Hepatocyte (in vitro differentiated cells): ENCODE measurements around the gene SHROOM3. TPM values are rescaled to one million over a fixed set of nuclear protein-coding genes. Genes with fewer than 3 reads are reported as not detected.

Source experiments
- DNase-seq: peaks from one replicate; pipeline ENCODE4 v3.0.0-alpha.2; 2016; ENCODE audit warnings: low spot score
- H2AFZ ChIP-seq: fragments of 200-600 bp; sonication (generic); 2 replicates; pipeline ENCODE4 v1.6.0; 2016; ENCODE audit warnings: antibody characterized with exemption, mild to moderate bottlenecking
- H3K27ac ChIP-seq: fragments of 200-600 bp; sonication (generic); 2 replicates; pipeline ENCODE4 v1.5.1; 2016; ENCODE audit warnings: mild to moderate bottlenecking
- H3K27me3 ChIP-seq: fragments of 200-600 bp; sonication (generic); 2 replicates; pipeline ENCODE4 v1.6.1; 2016
- H3K36me3 ChIP-seq: fragments of 200-600 bp; sonication (generic); replicated peaks from 2 replicates; pipeline ENCODE4 v1.5.1; 2016; ENCODE audit warnings: low read depth; ENCODE audit not compliant: insufficient read depth
- H3K4me1 ChIP-seq: fragments of 200-600 bp; sonication (generic); 2 replicates; pipeline ENCODE4 v1.5.1; 2016; ENCODE audit warnings: mild to moderate bottlenecking, moderate library complexity; ENCODE audit not compliant: insufficient read depth
- H3K4me2 ChIP-seq: fragments of 200-600 bp; sonication (generic); 2 replicates; pipeline ENCODE4 v1.6.0; 2016
- H3K4me3 ChIP-seq: fragments of 200-600 bp; sonication (generic); 2 replicates; pipeline ENCODE4 v1.5.1; 2016; ENCODE audit warnings: mild to moderate bottlenecking
- H3K79me2 ChIP-seq: fragments of 200-600 bp; sonication (generic); 2 replicates; pipeline ENCODE4 v1.6.0; 2017; ENCODE audit warnings: mild to moderate bottlenecking
- H3K9me2 ChIP-seq: fragments of 200-600 bp; sonication (generic); replicated peaks from 2 replicates; pipeline ENCODE4 v1.6.0; 2017; ENCODE audit warnings: mild to moderate bottlenecking; ENCODE audit not compliant: insufficient read depth
- H3K9me3 ChIP-seq: fragments of 200-600 bp; sonication (generic); 2 replicates; pipeline ENCODE4 v1.5.1; 2016; ENCODE audit warnings: low read depth, mild to moderate bottlenecking
- H4K20me1 ChIP-seq: fragments of 200-600 bp; sonication (generic); 2 replicates; pipeline ENCODE4 v1.6.0; 2016; ENCODE audit warnings: mild to moderate bottlenecking; ENCODE audit not compliant: insufficient read depth, poor library complexity, severe bottlenecking
- EZH2 ChIP-seq: fragments of 200-600 bp; sonication (generic); IDR thresholded peaks from 2 replicates; pipeline ENCODE4 v1.6.1; 2016; ENCODE audit warnings: antibody characterized with exemption, mild to moderate bottlenecking, borderline replicate concordance
- EZH2phosphoT487 ChIP-seq: fragments of 200-600 bp; sonication (generic); IDR thresholded peaks from one replicate; pipeline ENCODE4 v1.6.1; 2018; ENCODE audit warnings: antibody characterized with exemption, mild to moderate bottlenecking, low read depth, moderate library complexity; ENCODE audit not compliant: unreplicated experiment, severe bottlenecking
- WGBS: methylation state at CpG from one replicate; pipeline ENCODE4 v1.1.6; 2016; ENCODE audit warnings: low lambda C conversion rate; ENCODE audit errors: missing lambda C conversion rate; 5-methylcytosine and 5-hydroxymethylcytosine counted together
- polyA plus RNA-seq: library from polyadenylated mRNA; unstranded; fragments of >200 nt; fragmentation: Nextera tagmentation; extraction: Ambion mirVana; gene quantifications from 2 replicates; pipeline ENCODE4 v1.2.1, GENCODE V29; 2016
- total RNA-seq: library from RNA; depleted of rRNA; stranded (reverse); fragments of >200 nt; gene quantifications from 2 replicates; pipeline ENCODE4 v1.2.3, GENCODE V29; 2014
- TF ChIP-seq, protein P1 (sequence below): fragments of 200-600 bp; sonication (generic); IDR thresholded peaks from 2 replicates; pipeline ENCODE4 v1.5.1; 2016; ENCODE audit warnings: antibody characterized with exemption, mild to moderate bottlenecking; ENCODE audit not compliant: poor library complexity

The SHROOM3 gene
- total and polyA plus RNA-seq, 2 experiments from 2014 or later = 35.0 to 63.1 TPM

DNA sequence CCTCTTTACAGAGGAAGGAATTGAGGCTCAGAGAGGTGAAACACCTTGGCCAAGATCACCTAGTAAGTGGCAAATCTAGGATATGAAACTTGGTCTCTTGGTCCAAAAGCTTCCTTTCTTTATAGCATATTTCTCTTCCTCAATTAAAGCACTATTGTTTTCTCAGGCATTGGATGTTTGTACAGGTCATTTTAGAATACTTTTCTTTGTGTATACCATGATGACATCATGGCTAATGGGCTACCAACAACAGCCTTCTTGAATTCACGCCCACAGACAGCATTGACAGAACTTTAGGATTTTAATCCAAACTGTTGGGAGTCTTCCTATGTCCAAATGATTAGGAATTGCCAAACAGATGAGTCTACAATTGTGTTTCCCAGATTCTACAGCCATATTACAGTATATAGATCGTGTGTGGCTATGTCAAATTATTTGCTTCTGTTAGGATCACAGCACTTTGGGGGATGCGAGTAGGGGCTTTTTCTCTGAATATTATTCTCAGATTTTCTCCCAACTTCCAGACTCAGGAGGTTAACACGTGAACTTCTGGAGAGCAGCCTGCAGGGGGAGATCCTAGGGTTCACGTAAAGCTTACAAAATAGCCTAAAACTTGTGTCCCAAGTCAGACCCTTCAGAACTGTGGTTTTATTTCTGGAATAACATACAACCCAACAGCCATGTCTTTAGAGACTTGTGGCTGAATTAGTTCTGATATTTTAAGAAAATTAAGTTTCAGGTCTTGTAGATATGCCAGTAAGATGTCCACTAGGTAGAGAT, 191.8 kb downstream of the SHROOM3 start:
- H3K27me3 ChIP-seq = no peaks in the 10 kb centered on the region
- no peak for DNase-seq
- peaks cover 23% of the 10 kb centered on the region for H3K4me1 ChIP-seq
- no peaks in the 10 kb centered on the region for H4K20me1 ChIP-seq
- H3K36me3 ChIP-seq = no peaks in the 10 kb centered on the region
- H3K9me2 ChIP-seq = no peaks in the 10 kb centered on the region
- H3K4me2 ChIP-seq = no peak overlapping the region
- H3K79me2 ChIP-seq = peaks cover 31% of the 10 kb centered on the region
- H2AFZ ChIP-seq = no peak overlapping the region
- 76% methylated on average over 5 of the region's 5 CpGs for WGBS
- no peaks in the 10 kb centered on the region for H3K9me3 ChIP-seq
- H3K27ac ChIP-seq = no peak overlapping the region
- no peak overlapping the region for H3K4me3 ChIP-seq
- no peak for TF ChIP-seq EZH2phosphoT487
- TF ChIP-seq, protein P1, sequence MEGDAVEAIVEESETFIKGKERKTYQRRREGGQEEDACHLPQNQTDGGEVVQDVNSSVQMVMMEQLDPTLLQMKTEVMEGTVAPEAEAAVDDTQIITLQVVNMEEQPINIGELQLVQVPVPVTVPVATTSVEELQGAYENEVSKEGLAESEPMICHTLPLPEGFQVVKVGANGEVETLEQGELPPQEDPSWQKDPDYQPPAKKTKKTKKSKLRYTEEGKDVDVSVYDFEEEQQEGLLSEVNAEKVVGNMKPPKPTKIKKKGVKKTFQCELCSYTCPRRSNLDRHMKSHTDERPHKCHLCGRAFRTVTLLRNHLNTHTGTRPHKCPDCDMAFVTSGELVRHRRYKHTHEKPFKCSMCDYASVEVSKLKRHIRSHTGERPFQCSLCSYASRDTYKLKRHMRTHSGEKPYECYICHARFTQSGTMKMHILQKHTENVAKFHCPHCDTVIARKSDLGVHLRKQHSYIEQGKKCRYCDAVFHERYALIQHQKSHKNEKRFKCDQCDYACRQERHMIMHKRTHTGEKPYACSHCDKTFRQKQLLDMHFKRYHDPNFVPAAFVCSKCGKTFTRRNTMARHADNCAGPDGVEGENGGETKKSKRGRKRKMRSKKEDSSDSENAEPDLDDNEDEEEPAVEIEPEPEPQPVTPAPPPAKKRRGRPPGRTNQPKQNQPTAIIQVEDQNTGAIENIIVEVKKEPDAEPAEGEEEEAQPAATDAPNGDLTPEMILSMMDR = no peak
- no peak for TF ChIP-seq EZH2

DNA sequence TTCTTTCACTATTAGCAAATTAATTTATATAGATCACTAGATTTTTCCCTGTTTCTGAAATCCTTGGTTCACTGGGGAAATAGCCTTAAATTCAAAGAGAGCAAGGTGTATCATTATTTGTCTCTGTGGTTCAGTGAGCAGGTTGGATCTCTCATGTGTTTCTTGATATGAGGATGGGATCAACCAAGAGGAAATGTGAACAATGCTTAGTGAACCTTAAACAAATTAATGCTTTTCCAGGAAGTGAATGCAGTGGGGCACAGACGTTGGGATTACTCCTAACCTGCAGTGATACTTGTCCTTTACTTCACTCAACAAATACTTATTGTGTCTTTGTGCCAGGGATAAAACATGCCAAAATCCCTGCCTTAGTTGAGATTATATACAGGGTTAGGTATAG, 193.2 kb downstream of the SHROOM3 start:
- H3K4me1 ChIP-seq = peaks cover 9% of the 10 kb centered on the region
- no peaks in the 10 kb centered on the region for H4K20me1 ChIP-seq
- no peaks in the 10 kb centered on the region for H3K27me3 ChIP-seq
- no peaks in the 10 kb centered on the region for H3K9me2 ChIP-seq
- TF ChIP-seq, protein P1 = no peak
- TF ChIP-seq EZH2phosphoT487 (no peak), EZH2 (no peak)
- no peak for DNase-seq
- H3K4me2 ChIP-seq = no peak overlapping the region
- peaks cover 31% of the 10 kb centered on the region for H3K79me2 ChIP-seq
- H3K9me3 ChIP-seq = no peaks in the 10 kb centered on the region
- no peaks in the 10 kb centered on the region for H3K36me3 ChIP-seq
- 65% methylated on average over 1 of the region's 1 CpG for whole genome bisulfite sequencing
- no peak overlapping the region for H3K27ac ChIP-seq
- no peak overlapping the region for H3K4me3 ChIP-seq
- H2AFZ ChIP-seq = no peak overlapping the region

DNA sequence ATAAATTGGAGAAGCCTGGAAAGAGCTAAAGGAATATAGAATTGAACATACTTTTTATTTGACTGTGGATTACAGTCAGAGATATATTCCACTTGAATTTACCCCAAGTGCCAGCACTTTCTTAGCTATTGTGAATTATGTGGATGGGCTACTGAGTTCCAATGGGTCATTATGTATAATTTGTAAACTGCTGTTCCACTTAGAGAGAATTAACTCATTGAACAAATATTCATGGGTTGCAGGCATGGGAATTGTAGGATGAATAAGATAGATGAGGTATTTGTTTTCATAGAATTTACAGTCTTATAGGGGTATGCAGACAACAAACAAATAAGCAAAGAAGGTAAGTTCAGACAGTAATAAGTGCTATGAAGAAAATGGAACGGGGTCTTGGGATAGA, 195.7 kb downstream of the SHROOM3 start:
- Histone ChIP-seq H3K27me3 (no peaks in the 10 kb centered on the region), H2AFZ (no peak overlapping the region), H3K9me2 (no peaks in the 10 kb centered on the region), H3K27ac (no peak overlapping the region), H4K20me1 (no peaks in the 10 kb centered on the region), H3K4me3 (no peak overlapping the region), H3K79me2 (peaks cover 27% of the 10 kb centered on the region), H3K4me2 (no peak overlapping the region), H3K36me3 (no peaks in the 10 kb centered on the region), H3K9me3 (no peaks in the 10 kb centered on the region), H3K4me1 (no peaks in the 10 kb centered on the region)
- 100% methylated on average over 1 of the region's 1 CpG for WGBS
- no peak for TF ChIP-seq EZH2phosphoT487
- TF ChIP-seq, protein P1 = no peak
- TF ChIP-seq EZH2 = no peak
- no peak for DNase-seq

DNA sequence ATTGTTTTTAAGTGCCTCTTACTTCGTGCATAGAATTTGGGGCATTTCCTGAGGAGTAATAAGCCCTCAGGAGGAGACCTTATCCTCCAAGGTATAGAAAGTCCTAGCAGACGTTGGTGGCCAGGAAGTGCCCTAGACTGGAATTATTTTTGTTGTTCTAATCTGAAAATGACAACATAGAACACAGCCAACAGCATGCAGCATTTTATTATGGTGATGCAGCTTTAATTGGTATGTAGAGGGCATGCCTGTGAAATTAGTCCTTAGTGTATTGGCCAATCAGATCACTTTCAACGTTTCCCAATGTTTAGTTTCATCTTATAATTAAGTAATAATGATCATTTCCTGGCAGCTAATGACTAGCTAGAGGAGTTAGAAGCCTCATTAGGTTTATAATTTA, 199.2 kb downstream of the SHROOM3 start:
- 46% methylated on average over 3 of the region's 3 CpGs for WGBS

More for the DNA sequence above, 199.2 kb downstream of the SHROOM3 start:
- H3K36me3 ChIP-seq = no peaks in the 10 kb centered on the region
- DNase-seq = no peak
- H3K4me1 ChIP-seq = no peaks in the 10 kb centered on the region
- H3K4me2 ChIP-seq = no peak overlapping the region
- TF ChIP-seq, protein P1 = no peak
- TF ChIP-seq EZH2phosphoT487 (no peak), EZH2 (no peak)
- H3K9me2 ChIP-seq = no peaks in the 10 kb centered on the region
- H3K9me3 ChIP-seq = no peaks in the 10 kb centered on the region
- H3K4me3 ChIP-seq = no peak overlapping the region
- no peak overlapping the region for H3K27ac ChIP-seq
- no peaks in the 10 kb centered on the region for H3K27me3 ChIP-seq
- H2AFZ ChIP-seq = no peak overlapping the region
- H3K79me2 ChIP-seq = peaks cover 7% of the 10 kb centered on the region
- H4K20me1 ChIP-seq = no peaks in the 10 kb centered on the region
